Stimulated activated CD8-positive, alpha-beta memory T cell treated with anti-CD3 and anti-CD28 coated beads, Interleukin-12 subunit alpha, Interleukin-12 subunit beta, amount 100 ng/mL, for 1 hour (primary cell): Measurements from ENCODE around the gene SERTAD1.
A peak's percentile ranks its signal among the peaks of the same experiment; 100 is the strongest.
"Not testable (repeated sequence)": the region's sequence is repeated elsewhere in the genome, so short reads cannot be mapped to it uniquely, and the experiment has no call there.

ENCODE experiments used
- DNase-seq: peaks from one replicate; pipeline ENCODE4 v3.0.0-alpha.2; 2020; ENCODE audit warnings: low read depth

The SERTAD1 gene

GRCh38 chr19:40421993-40422747 lies 3.6 kb downstream of the SERTAD1 start:
- DNase-seq: no peak

GRCh38 chr19:40420766-40421765 lies 4.7 kb downstream of the SERTAD1 start:
- peak; percentile 51 for DNase-seq

GRCh38 chr19:40420451-40420765 lies 5.4 kb downstream of the SERTAD1 start:
- DNase-seq: no peak

DNA sequence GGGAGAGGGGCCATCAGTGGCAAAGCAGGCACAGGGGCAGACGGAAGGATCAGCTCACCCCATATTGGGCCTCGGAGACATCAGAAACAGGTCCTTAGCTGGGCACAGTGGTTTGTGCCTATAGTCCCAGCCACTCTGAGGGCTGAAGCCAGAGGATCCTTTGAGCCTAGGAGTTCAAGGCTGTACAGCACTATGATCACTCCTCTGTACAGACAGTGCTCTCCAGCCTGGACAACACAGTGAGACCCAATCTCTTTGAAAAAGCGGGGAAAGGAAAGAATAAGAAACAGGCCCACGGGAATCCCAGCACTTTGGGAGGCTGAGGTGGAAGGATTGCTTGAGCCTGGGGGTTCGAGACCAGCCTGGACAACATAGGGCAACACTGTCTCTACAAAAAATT lies 6.0 kb downstream of the SERTAD1 start:
- DNase-seq: no peak

- DNase-seq: no peak
Observed at GRCh38 chr19:40419066-40419612, 6.7 kb downstream of the SERTAD1 start.

DNA sequence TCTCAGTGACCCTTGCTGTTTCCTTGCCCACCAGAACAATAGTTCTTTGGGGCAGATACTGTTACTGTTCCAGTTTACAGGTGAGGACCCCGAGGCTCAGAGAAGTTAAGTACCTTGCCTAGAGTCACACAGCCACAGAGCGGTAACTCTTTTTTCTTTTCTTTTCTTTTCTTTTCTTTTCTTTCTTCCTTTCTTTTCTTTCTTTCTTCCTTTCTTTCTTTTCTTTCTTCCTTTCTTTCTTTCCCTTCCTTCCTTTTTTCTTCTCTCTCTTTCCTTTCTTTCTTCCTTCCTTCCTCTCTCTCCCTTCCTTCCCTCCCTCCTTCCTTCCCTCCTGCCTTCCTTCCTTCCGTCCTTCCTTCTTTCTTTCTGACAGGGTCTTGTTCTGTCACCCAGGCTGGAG lies 7.8 kb downstream of the SERTAD1 start:
- no peak for DNase-seq

DNA sequence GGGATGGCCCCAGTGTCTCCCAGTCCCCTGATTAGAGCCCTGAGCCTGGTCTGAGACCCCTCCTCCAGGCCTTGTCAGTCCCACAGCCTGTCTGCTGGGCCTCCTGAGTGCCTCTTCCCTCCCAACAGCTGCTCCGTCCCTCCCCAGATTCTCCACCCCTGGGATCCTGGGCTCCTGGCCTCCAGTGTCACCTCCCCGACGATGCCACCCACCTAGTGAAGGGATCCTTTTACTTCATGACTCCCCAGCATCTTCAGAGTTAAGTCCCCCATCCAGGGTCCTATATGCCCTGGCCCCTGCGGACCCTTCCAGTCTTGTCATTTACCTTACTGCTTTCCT lies 8.2 kb downstream of the SERTAD1 start:
- DNase-seq: no peak

- no peak for DNase-seq
Observed at GRCh38 chr19:40416918-40417642, 8.7 kb downstream of the SERTAD1 start.

GRCh38 chr19:40415768-40416167 lies 10.0 kb downstream of the SERTAD1 start:
- no peak for DNase-seq

DNA sequence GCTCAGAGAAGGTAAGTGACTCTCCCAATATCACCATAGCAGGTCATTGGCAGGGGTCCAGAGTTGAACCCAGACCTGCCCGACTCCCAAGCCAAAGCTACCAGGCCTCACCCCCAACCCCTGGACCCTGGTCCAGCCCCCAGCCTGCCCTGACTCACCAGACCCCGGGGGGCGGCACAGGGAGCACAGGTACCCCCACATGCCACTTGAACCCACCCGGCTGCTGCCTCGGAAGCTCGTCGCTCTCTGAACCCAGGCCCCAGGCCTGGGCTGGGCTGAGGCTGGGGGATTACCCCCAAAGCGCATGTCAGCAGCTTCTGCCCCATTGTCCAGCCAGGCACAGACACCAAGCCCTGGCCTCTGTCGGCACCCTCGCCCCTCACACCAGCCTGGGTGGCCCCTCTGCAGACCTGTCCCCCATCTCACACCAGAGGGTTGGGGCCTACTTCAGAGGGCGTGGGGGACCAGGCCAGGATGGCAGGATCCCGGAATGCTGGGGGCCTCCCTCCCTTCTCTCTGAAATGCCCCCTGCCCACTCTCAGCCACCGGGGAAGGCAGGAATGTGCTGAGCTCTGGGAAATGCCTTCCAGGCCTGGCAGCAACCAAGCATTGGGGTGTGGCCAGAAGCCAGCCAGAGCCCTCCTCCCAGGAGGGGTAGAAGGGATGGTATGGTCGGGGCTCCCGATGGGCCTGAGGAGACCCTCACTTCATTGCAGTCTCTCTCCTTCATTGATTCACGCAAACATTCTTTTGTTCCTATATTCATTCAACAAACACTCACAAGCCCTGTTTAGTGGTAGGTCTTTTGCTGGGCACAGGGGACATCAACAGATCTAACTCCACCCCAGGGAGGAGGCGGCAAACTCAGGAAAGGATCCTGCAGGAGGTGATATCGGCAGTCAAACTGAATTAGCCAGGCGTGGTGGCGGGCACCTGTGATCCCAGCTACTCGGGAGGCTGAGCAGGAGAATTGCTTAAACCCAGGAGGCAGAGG lies 11.0 kb downstream of the SERTAD1 start:
- no peak for DNase-seq

DNA sequence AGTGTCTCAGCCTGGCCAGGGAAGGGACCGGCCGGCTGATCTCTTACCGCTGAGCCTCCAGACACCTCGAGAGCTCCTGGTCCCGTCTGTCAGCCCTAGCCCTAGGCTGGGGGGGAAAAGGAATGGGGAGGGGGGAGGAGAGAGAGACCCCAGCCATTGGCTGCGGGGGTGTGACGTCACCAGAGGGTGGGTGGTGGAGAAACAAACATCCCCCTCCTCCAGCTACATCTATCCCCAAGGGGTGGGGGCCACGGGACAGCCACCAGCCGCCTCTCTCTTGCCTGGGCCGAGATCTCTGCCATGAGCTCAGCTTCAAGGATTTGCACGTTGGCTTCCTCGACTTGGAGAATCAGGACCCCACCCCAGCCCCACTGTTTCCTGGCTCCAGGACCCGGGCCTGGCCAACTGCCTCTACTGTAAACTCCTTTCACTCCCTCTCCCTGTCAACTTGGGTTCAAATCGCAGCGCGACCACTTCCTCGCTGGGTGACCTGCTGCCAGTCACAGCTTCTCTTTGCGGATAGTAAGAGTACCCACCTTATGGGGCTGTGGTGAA lies 12.4 kb downstream of the SERTAD1 start, which contains the start of gene PRX:
TSS of gene PRX (minus strand) at position 88 of the 555 bp plus-strand sequence. CDS start 5,446 bp downstream, outside the sequence.
- no peak for DNase-seq

DNA sequence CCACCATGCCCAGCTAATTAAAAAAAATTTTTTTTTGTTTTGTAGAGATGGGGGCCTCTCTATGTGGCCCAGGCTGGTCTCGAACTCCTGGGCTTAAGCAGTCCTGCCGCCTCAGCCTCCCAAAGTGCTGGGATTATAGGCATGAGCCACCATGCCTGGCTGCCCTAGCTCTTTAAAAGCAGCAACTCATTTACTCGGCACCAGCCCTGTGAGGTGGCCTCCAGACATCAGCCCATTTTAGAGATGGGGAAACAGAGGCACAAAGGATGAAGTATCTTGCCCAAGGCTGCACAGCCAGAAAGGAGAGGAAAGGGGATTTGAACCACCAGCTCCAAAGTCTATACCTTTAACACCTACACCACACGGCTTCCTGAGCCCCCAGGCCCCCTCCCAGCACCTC lies 12.9 kb downstream of the SERTAD1 start:
- DNase-seq: no peak

DNA sequence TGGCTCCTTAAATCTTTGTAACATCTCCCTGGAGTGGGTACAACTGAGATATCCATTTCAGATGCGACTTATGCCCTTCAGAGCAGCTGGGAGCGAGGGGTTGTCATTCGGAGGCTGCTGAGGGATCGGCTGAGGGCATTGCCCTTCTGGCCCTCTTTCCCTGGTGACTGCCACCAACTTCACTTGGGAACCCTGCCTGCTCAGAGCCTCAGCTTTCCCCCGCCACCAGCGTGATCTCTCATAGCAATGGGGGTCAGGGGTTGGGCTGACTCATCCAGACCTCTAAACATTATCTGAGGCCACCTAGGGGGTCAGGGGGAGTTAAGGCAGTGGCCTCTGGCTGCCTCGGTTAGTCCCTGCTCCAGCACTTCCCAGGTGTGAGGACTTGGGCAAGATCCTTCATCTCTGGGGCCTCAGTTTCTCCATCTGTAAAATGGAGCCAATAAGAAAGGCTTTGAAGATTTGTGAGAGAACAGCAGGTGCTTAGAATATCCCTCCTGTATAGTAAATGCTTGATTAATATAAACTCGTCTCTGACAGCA lies 13.8 kb downstream of the SERTAD1 start:
- DNase-seq: no peak

- no peak for DNase-seq
Observed at GRCh38 chr19:40411125-40411842, 14.5 kb downstream of the SERTAD1 start.

DNA sequence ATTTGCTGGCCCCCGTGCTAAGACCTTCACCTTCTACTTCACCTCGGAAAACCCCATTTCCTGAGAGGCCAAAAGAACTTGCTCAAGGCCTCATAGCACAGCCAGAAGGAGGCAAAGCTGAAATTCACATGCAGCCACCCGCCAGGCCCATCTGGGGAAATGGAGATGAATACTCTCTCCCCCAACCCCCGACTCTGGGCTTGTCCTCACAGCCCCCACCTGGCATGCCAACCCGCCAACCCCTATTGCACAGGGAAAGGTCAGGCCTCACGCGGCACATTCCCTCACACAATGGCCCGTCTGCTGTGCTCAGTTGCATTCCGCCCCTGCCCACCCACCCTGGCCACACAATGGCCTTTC lies 15.8 kb downstream of the SERTAD1 start:
- no peak for DNase-seq

- DNase-seq: not testable (repeated sequence)
Observed at GRCh38 chr19:40408598-40408925, 17.2 kb downstream of the SERTAD1 start.

GRCh38 chr19:40407714-40408597 lies 17.8 kb downstream of the SERTAD1 start:
- no peak for DNase-seq

- DNase-seq: peak; percentile 52
Observed at GRCh38 chr19:40403262-40403984, 22.4 kb downstream of the SERTAD1 start.
